ENCODE measurements around the gene PODXL. TPM values are rescaled to one million over a fixed set of nuclear protein-coding genes. Genes with fewer than 3 reads are reported as not detected.

PODXL gene
- total and polyA plus RNA-seq, 2 donors (not counting 1 experiment from before 2014, with no cell fraction given): 0.17 to 0.27 TPM

- no peaks in the 10 kb centered on the region for H3K9me3 ChIP-seq (ENCODE audit: control insufficient read depth, insufficient read depth, low read depth, low read length)
- H3K27ac ChIP-seq (ENCODE audit: insufficient read depth, low read length): no peak overlapping the region
- no peak overlapping the region for H3K4me3 ChIP-seq (replicated peaks in 1 of 4; ENCODE audit: control extremely low read depth in 1 of 4, insufficient read depth in 1 of 4, low read depth in 3 of 4, low read length in 4 of 4)
- no peak for DNase-seq (ENCODE audit: low read depth in 2 of 2)
- H3K79me2 ChIP-seq (ENCODE audit: control insufficient read depth, insufficient read depth, low read length): no peaks in the 10 kb centered on the region
- H3K27me3 ChIP-seq (ENCODE audit: control insufficient read depth, insufficient read depth, low read length): peaks cover 4% of the 10 kb centered on the region
- no peak for TF ChIP-seq EZH2 (IDR thresholded peaks at IDR 0.05; ENCODE audit: low read length, missing control alignments)
- no peak for TF ChIP-seq CTCF (conservative IDR thresholded peaks at IDR 0.05 in 1 of 2, IDR thresholded peaks at IDR 0.05 in 1 of 2; ENCODE audit: low read depth in 1 of 2, low read length in 2 of 2)
- no peak overlapping the region for H3K4me2 ChIP-seq (ENCODE audit: extremely low read depth, insufficient read depth, low read length)
- no peaks in the 10 kb centered on the region for H4K20me1 ChIP-seq (ENCODE audit: control insufficient read depth, extremely low read depth, insufficient read depth, low read length)
- H3K4me1 ChIP-seq (ENCODE audit: control insufficient read depth, extremely low read depth, insufficient read depth, low read length): peaks cover 4% of the 10 kb centered on the region
- H3K36me3 ChIP-seq (ENCODE audit: control insufficient read depth, insufficient read depth, low read length): no peaks in the 10 kb centered on the region
- no peak overlapping the region for H3K9ac ChIP-seq (ENCODE audit: insufficient read depth, low read length)
- no peak overlapping the region for H2AFZ ChIP-seq (ENCODE audit: low read length)
These were observed 46.6 kb downstream of the PODXL start for GRCh38 chr7:131509781-131510180.

GRCh38 chr7:131508754-131509486 is 47.5 kb downstream of the PODXL start:
- Histone ChIP-seq H4K20me1 (ENCODE audit: control insufficient read depth, extremely low read depth, insufficient read depth, low read length) (no peaks in the 10 kb centered on the region), H3K4me2 (ENCODE audit: extremely low read depth, insufficient read depth, low read length) (no peak overlapping the region), H3K27ac (ENCODE audit: insufficient read depth, low read length) (no peak overlapping the region), H3K27me3 (ENCODE audit: control insufficient read depth, insufficient read depth, low read length) (peaks cover 4% of the 10 kb centered on the region), H3K9ac (ENCODE audit: insufficient read depth, low read length) (no peak overlapping the region), H3K4me3 (replicated peaks in 1 of 4; ENCODE audit: control extremely low read depth in 1 of 4, insufficient read depth in 1 of 4, low read depth in 3 of 4, low read length in 4 of 4) (no peak overlapping the region), H3K36me3 (ENCODE audit: control insufficient read depth, insufficient read depth, low read length) (no peaks in the 10 kb centered on the region), H3K4me1 (ENCODE audit: control insufficient read depth, extremely low read depth, insufficient read depth, low read length) (peaks cover 4% of the 10 kb centered on the region), H2AFZ (ENCODE audit: low read length) (no peak overlapping the region), H3K9me3 (ENCODE audit: control insufficient read depth, insufficient read depth, low read depth, low read length) (no peaks in the 10 kb centered on the region), H3K79me2 (ENCODE audit: control insufficient read depth, insufficient read depth, low read length) (no peaks in the 10 kb centered on the region)
- TF ChIP-seq EZH2 (IDR thresholded peaks at IDR 0.05; ENCODE audit: low read length, missing control alignments): no peak
- TF ChIP-seq CTCF (conservative IDR thresholded peaks at IDR 0.05 in 1 of 2, IDR thresholded peaks at IDR 0.05 in 1 of 2; ENCODE audit: low read depth in 1 of 2, low read length in 2 of 2): no peak
- DNase-seq (ENCODE audit: low read depth in 2 of 2): no peak

- Histone ChIP-seq H3K4me1 (ENCODE audit: control insufficient read depth, extremely low read depth, insufficient read depth, low read length) (peaks cover 8% of the 10 kb centered on the region), H3K36me3 (ENCODE audit: control insufficient read depth, insufficient read depth, low read length) (no peaks in the 10 kb centered on the region), H3K27ac (ENCODE audit: insufficient read depth, low read length) (no peak overlapping the region), H4K20me1 (ENCODE audit: control insufficient read depth, extremely low read depth, insufficient read depth, low read length) (no peaks in the 10 kb centered on the region), H3K27me3 (ENCODE audit: control insufficient read depth, insufficient read depth, low read length) (peaks cover 4% of the 10 kb centered on the region), H3K79me2 (ENCODE audit: control insufficient read depth, insufficient read depth, low read length) (no peaks in the 10 kb centered on the region), H2AFZ (ENCODE audit: low read length) (peak overlapping the region; percentile 59), H3K4me3 (replicated peaks in 1 of 4; ENCODE audit: control extremely low read depth in 1 of 4, insufficient read depth in 1 of 4, low read depth in 3 of 4, low read length in 4 of 4) (no peak overlapping the region), H3K9me3 (ENCODE audit: control insufficient read depth, insufficient read depth, low read depth, low read length) (no peaks in the 10 kb centered on the region), H3K4me2 (ENCODE audit: extremely low read depth, insufficient read depth, low read length) (no peak overlapping the region), H3K9ac (ENCODE audit: insufficient read depth, low read length) (no peak overlapping the region)
- DNase-seq (ENCODE audit: low read depth in 2 of 2): peak; percentile 40 to 61
- TF ChIP-seq EZH2 (IDR thresholded peaks at IDR 0.05; ENCODE audit: low read length, missing control alignments) (no peak), CTCF (conservative IDR thresholded peaks at IDR 0.05 in 1 of 2, IDR thresholded peaks at IDR 0.05 in 1 of 2; ENCODE audit: low read depth in 1 of 2, low read length in 2 of 2) (peak; percentile 90 to 93)
These were observed 48.7 kb downstream of the PODXL start for GRCh38 chr7:131507592-131508331.

Data from fibroblast of lung (primary cell).